Calu3 (cell line): ENCODE measurements around the gene EDARADD. TPM values are rescaled to one million over a fixed set of nuclear protein-coding genes. Genes with fewer than 3 reads are reported as not detected.

Experiments used
- BruUV-seq: library from RNA; stranded (reverse); fragments of 400-500 nt; replicated peaks from 2 replicates; lab custom pipeline; 2021; lab: Mats Ljungman, UMichigan
- CTCF ChIA-PET: fragments of 300-600 bp; sonication (Branson Sonifier 250); formaldehyde crosslinking; loops from one replicate; lab custom pipeline; 2022; ENCODE audit warnings: antibody characterized with exemption; lab: Charles Lee
- DNase-seq: peaks from one replicate; pipeline ENCODE4 v3.0.0; 2022
- H3K27ac Mint-ChIP-seq: one replicate; pipeline ENCODE4 v1.8.0; 2022; ENCODE audit warnings: mixed read lengths; ENCODE audit not compliant: unreplicated experiment
- H3K27me3 Mint-ChIP-seq: one replicate; pipeline ENCODE4 v1.8.0; 2022; ENCODE audit warnings: mixed read lengths; ENCODE audit not compliant: unreplicated experiment
- H3K36me3 Mint-ChIP-seq: one replicate; pipeline ENCODE4 v1.8.0; 2022; ENCODE audit warnings: mild to moderate bottlenecking, moderate library complexity, mixed read lengths; ENCODE audit not compliant: insufficient read depth, unreplicated experiment
- H3K4me1 Mint-ChIP-seq: one replicate; pipeline ENCODE4 v1.8.0; 2022; ENCODE audit warnings: mild to moderate bottlenecking, low read depth, mixed read lengths; ENCODE audit not compliant: unreplicated experiment
- H3K4me3 Mint-ChIP-seq: one replicate; pipeline ENCODE4 v1.8.0; 2022; ENCODE audit warnings: mild to moderate bottlenecking, low read depth, moderate library complexity, mixed read lengths; ENCODE audit not compliant: unreplicated experiment
- H3K9me3 Mint-ChIP-seq: one replicate; pipeline ENCODE4 v1.8.0; 2022; ENCODE audit warnings: low read depth, mixed read lengths; ENCODE audit not compliant: unreplicated experiment
- CTCF ChIP-seq: fragments of 200-600 bp; IDR thresholded peaks from one replicate; pipeline ENCODE4 v1.8.0; 2022; ENCODE audit warnings: antibody characterized with exemption; ENCODE audit not compliant: unreplicated experiment
- intact Hi-C: fragments of 100-400 bp; cut with micrococcal nuclease; formaldehyde crosslinking; loops from one replicate; pipeline ENCODE4 v1.10.0; 2022; ENCODE audit not compliant: unreplicated experiment
- total RNA-seq: library from RNA; stranded (reverse); gene quantifications from 2 replicates; pipeline ENCODE4 v1.2.3, GENCODE V29; 2022

The EDARADD gene
- total RNA-seq, 1 experiment from 2014 or later: 0.19 TPM

GRCh38 chr1:236417336-236417735, 23.2 kb downstream of the EDARADD start:
- H3K4me1 Mint-ChIP-seq: no peaks in the 10 kb centered on the region
- no peak overlapping the region for H3K4me3 Mint-ChIP-seq
- intact Hi-C loops: no loop called here
- H3K36me3 Mint-ChIP-seq: no peaks in the 10 kb centered on the region
- CTCF ChIA-PET: no interaction called here
- no TSS peak for BruUV-seq
- no peak for DNase-seq
- H3K9me3 Mint-ChIP-seq: no peaks in the 10 kb centered on the region
- H3K27me3 Mint-ChIP-seq: peaks cover 8% of the 10 kb centered on the region
- no peak overlapping the region for H3K27ac Mint-ChIP-seq
- TF ChIP-seq CTCF: no peak

GRCh38 chr1:236419502-236419901, 25.4 kb downstream of the EDARADD start:
- intact Hi-C loops: no loop called here

GRCh38 chr1:236421022-236421421, 26.9 kb downstream of the EDARADD start:
- no peak overlapping the region for H3K27ac Mint-ChIP-seq
- CTCF ChIA-PET: no interaction called here
- no peak for TF ChIP-seq CTCF
- no peak overlapping the region for H3K4me3 Mint-ChIP-seq
- BruUV-seq: no TSS peak
- DNase-seq: no peak
- intact Hi-C loops: no loop called here
- H3K4me1 Mint-ChIP-seq: no peaks in the 10 kb centered on the region
- no peaks in the 10 kb centered on the region for H3K9me3 Mint-ChIP-seq
- no peaks in the 10 kb centered on the region for H3K27me3 Mint-ChIP-seq
- no peaks in the 10 kb centered on the region for H3K36me3 Mint-ChIP-seq

More at GRCh38 chr1:236419502-236419901, 25.4 kb downstream of the EDARADD start:
- H3K9me3 Mint-ChIP-seq: no peaks in the 10 kb centered on the region
- H3K27ac Mint-ChIP-seq: no peak overlapping the region
- DNase-seq: no peak
- no peak overlapping the region for H3K4me3 Mint-ChIP-seq
- H3K4me1 Mint-ChIP-seq: no peaks in the 10 kb centered on the region
- no peaks in the 10 kb centered on the region for H3K27me3 Mint-ChIP-seq
- no TSS peak for BruUV-seq
- no peaks in the 10 kb centered on the region for H3K36me3 Mint-ChIP-seq
- no peak for TF ChIP-seq CTCF
- CTCF ChIA-PET: no interaction called here

- no peak for TF ChIP-seq CTCF
- DNase-seq: no peak
- Mint-ChIP-seq H3K36me3 (no peaks in the 10 kb centered on the region), H3K27me3 (no peaks in the 10 kb centered on the region), H3K9me3 (no peaks in the 10 kb centered on the region), H3K4me1 (no peaks in the 10 kb centered on the region), H3K4me3 (no peak overlapping the region), H3K27ac (no peak overlapping the region)
- no TSS peak for BruUV-seq
- CTCF ChIA-PET: no interaction called here
- intact Hi-C loops: no loop called here
Observed at GRCh38 chr1:236421850-236422516, 27.9 kb downstream of the EDARADD start.
